OCI-LY1 (cell line): ENCODE measurements around the gene DNAJC28.

Experiments
- CTCF ChIP-seq: fragments of 200-600 bp; sonication (generic), shearing (Covaris generic); IDR thresholded peaks from 2 replicates; pipeline ENCODE4 v1.5.1; 2017; ENCODE audit warnings: mild to moderate bottlenecking, antibody characterized with exemption, low read length, moderate library complexity, mixed read lengths
- EZH2 ChIP-seq: fragments of 200-600 bp; sonication (generic), shearing (Covaris generic); IDR thresholded peaks from 2 replicates; pipeline ENCODE4 v1.8.0; 2017; ENCODE audit warnings: borderline replicate concordance, mixed run types, mild to moderate bottlenecking, antibody characterized with exemption, low read length, moderate library complexity, mixed read lengths

GRCh38 chr21:33493756-33494155 lies 2.2 kb upstream of the DNAJC28 start:
- TF ChIP-seq CTCF (no peak), EZH2 (no peak)
